ENCODE data around the gene INO80E.

The INO80E gene

DNA sequence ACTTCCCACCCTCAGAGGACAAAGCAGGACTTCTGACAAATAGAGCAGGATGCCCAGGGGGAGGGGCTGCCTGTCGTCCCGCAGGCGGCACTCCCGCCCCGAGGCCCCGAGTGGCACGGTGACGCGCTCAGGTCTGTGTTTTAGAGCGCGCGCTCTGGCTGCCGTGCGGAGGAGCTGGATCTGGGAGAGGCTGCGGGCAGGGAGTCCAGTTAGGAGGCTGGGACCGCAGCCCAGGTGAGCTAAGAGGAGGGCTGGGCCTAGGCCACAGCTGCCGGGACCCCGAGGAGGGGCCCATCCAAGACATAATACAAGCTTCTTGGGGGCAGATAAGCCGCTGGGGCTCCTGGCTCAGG lies 8.4 kb downstream of the INO80E start:
- ATAC-seq: no peak
- TF ChIP-seq, protein P1, sequence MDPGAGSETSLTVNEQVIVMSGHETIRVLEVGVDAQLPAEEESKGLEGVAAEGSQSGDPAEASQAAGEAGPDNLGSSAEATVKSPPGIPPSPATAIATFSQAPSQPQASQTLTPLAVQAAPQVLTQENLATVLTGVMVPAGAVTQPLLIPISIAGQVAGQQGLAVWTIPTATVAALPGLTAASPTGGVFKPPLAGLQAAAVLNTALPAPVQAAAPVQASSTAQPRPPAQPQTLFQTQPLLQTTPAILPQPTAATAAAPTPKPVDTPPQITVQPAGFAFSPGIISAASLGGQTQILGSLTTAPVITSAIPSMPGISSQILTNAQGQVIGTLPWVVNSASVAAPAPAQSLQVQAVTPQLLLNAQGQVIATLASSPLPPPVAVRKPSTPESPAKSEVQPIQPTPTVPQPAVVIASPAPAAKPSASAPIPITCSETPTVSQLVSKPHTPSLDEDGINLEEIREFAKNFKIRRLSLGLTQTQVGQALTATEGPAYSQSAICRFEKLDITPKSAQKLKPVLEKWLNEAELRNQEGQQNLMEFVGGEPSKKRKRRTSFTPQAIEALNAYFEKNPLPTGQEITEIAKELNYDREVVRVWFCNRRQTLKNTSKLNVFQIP (CRISPR knock-in tag; IDR thresholded peaks at IDR 0.05; ENCODE audit: borderline replicate concordance, low read depth): no peak
- TF ChIP-seq CSDC2 (CRISPR knock-in tag; IDR thresholded peaks at IDR 0.05) (no peak), ZC3H10 (CRISPR knock-in tag; IDR thresholded peaks at IDR 0.05) (no peak), OSR1 (CRISPR knock-in tag; IDR thresholded peaks at IDR 0.05) (no peak), ZNF565 (CRISPR knock-in tag; conservative IDR thresholded peaks at IDR 0.05; ENCODE audit: low read depth) (no peak), ISL1 (CRISPR knock-in tag; IDR thresholded peaks at IDR 0.05) (no peak), ZNF70 (CRISPR knock-in tag; IDR thresholded peaks at IDR 0.05) (no peak), ESRRG (CRISPR knock-in tag; IDR thresholded peaks at IDR 0.05) (no peak), BACH2 (CRISPR knock-in tag; IDR thresholded peaks at IDR 0.05; ENCODE audit: borderline replicate concordance) (no peak), TCF4 (CRISPR knock-in tag; IDR thresholded peaks at IDR 0.05; ENCODE audit: borderline replicate concordance) (no peak), ZNF8 (CRISPR knock-in tag; IDR thresholded peaks at IDR 0.05) (no peak), ZFP30 (CRISPR knock-in tag; IDR thresholded peaks at IDR 0.05) (no peak), GLIS3 (CRISPR knock-in tag; IDR thresholded peaks at IDR 0.05) (no peak), TOX (CRISPR knock-in tag; IDR thresholded peaks at IDR 0.05; ENCODE audit: borderline replicate concordance) (no peak)
- TF ChIP-seq, protein P2, sequence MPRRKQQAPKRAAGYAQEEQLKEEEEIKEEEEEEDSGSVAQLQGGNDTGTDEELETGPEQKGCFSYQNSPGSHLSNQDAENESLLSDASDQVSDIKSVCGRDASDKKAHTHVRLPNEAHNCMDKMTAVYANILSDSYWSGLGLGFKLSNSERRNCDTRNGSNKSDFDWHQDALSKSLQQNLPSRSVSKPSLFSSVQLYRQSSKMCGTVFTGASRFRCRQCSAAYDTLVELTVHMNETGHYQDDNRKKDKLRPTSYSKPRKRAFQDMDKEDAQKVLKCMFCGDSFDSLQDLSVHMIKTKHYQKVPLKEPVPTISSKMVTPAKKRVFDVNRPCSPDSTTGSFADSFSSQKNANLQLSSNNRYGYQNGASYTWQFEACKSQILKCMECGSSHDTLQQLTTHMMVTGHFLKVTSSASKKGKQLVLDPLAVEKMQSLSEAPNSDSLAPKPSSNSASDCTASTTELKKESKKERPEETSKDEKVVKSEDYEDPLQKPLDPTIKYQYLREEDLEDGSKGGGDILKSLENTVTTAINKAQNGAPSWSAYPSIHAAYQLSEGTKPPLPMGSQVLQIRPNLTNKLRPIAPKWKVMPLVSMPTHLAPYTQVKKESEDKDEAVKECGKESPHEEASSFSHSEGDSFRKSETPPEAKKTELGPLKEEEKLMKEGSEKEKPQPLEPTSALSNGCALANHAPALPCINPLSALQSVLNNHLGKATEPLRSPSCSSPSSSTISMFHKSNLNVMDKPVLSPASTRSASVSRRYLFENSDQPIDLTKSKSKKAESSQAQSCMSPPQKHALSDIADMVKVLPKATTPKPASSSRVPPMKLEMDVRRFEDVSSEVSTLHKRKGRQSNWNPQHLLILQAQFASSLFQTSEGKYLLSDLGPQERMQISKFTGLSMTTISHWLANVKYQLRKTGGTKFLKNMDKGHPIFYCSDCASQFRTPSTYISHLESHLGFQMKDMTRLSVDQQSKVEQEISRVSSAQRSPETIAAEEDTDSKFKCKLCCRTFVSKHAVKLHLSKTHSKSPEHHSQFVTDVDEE (CRISPR knock-in tag; IDR thresholded peaks at IDR 0.05): no peak
- TF ChIP-seq, protein P3, sequence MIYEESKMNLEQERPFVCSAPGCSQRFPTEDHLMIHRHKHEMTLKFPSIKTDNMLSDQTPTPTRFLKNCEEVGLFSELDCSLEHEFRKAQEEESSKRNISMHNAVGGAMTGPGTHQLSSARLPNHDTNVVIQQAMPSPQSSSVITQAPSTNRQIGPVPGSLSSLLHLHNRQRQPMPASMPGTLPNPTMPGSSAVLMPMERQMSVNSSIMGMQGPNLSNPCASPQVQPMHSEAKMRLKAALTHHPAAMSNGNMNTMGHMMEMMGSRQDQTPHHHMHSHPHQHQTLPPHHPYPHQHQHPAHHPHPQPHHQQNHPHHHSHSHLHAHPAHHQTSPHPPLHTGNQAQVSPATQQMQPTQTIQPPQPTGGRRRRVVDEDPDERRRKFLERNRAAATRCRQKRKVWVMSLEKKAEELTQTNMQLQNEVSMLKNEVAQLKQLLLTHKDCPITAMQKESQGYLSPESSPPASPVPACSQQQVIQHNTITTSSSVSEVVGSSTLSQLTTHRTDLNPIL (CRISPR knock-in tag; IDR thresholded peaks at IDR 0.05; ENCODE audit: low read depth): no peak
- TF ChIP-seq, protein P4, sequence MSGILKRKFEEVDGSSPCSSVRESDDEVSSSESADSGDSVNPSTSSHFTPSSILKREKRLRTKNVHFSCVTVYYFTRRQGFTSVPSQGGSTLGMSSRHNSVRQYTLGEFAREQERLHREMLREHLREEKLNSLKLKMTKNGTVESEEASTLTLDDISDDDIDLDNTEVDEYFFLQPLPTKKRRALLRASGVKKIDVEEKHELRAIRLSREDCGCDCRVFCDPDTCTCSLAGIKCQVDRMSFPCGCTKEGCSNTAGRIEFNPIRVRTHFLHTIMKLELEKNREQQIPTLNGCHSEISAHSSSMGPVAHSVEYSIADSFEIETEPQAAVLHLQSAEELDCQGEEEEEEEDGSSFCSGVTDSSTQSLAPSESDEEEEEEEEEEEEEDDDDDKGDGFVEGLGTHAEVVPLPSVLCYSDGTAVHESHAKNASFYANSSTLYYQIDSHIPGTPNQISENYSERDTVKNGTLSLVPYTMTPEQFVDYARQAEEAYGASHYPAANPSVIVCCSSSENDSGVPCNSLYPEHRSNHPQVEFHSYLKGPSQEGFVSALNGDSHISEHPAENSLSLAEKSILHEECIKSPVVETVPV (CRISPR knock-in tag; IDR thresholded peaks at IDR 0.05): no peak
- TF ChIP-seq, protein P5, sequence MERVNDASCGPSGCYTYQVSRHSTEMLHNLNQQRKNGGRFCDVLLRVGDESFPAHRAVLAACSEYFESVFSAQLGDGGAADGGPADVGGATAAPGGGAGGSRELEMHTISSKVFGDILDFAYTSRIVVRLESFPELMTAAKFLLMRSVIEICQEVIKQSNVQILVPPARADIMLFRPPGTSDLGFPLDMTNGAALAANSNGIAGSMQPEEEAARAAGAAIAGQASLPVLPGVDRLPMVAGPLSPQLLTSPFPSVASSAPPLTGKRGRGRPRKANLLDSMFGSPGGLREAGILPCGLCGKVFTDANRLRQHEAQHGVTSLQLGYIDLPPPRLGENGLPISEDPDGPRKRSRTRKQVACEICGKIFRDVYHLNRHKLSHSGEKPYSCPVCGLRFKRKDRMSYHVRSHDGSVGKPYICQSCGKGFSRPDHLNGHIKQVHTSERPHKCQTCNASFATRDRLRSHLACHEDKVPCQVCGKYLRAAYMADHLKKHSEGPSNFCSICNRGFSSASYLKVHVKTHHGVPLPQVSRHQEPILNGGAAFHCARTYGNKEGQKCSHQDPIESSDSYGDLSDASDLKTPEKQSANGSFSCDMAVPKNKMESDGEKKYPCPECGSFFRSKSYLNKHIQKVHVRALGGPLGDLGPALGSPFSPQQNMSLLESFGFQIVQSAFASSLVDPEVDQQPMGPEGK (CRISPR knock-in tag; IDR thresholded peaks at IDR 0.05; ENCODE audit: borderline replicate concordance): no peak

DNA sequence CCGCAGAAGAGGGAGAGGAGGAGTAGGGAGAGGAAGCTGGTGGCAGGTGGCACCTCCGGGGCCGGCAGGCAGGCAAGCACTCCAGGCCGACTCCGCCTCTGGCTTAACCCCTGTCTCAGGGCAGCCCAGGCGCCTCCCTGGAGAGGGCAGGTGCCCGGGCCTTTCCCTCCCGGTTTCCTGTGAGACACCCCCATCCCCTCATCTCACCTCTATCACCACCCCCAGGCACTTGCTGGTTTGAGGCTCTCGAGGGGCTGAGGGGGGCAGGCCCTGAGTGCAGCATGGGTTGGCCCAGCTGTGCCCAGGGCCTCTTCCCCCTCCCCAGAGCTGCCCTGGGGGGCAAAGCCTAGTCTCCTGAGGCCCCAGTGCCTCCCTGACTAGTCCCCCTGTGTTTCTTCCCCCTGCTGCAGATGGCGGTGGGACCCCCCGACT lies 8.8 kb downstream of the INO80E start:
- no peak for ATAC-seq
- TF ChIP-seq ZNF565 (CRISPR knock-in tag; conservative IDR thresholded peaks at IDR 0.05; ENCODE audit: low read depth): no peak
- TF ChIP-seq ZNF8 (CRISPR knock-in tag; IDR thresholded peaks at IDR 0.05): no peak
- no peak for TF ChIP-seq ZC3H10 (CRISPR knock-in tag; IDR thresholded peaks at IDR 0.05)
- no peak for TF ChIP-seq RARB (CRISPR knock-in tag; IDR thresholded peaks at IDR 0.05)
- TF ChIP-seq OSR1 (CRISPR knock-in tag; IDR thresholded peaks at IDR 0.05): no peak
- no peak for TF ChIP-seq TCF4 (CRISPR knock-in tag; IDR thresholded peaks at IDR 0.05; ENCODE audit: borderline replicate concordance)
- TF ChIP-seq, protein P3 (CRISPR knock-in tag; IDR thresholded peaks at IDR 0.05; ENCODE audit: low read depth): no peak
- TF ChIP-seq, protein P1 (CRISPR knock-in tag; IDR thresholded peaks at IDR 0.05; ENCODE audit: borderline replicate concordance, low read depth): no peak
- TF ChIP-seq ESRRG (CRISPR knock-in tag; IDR thresholded peaks at IDR 0.05): no peak
- TF ChIP-seq SNAI2 (CRISPR knock-in tag; IDR thresholded peaks at IDR 0.05): no peak
- TF ChIP-seq CSDC2 (CRISPR knock-in tag; IDR thresholded peaks at IDR 0.05): no peak
- no peak for TF ChIP-seq BACH2 (CRISPR knock-in tag; IDR thresholded peaks at IDR 0.05; ENCODE audit: borderline replicate concordance)
- no peak for TF ChIP-seq ZFP3 (CRISPR knock-in tag; IDR thresholded peaks at IDR 0.05)
- TF ChIP-seq ISL1 (CRISPR knock-in tag; IDR thresholded peaks at IDR 0.05): no peak
- no peak for TF ChIP-seq ARNTL (CRISPR knock-in tag; IDR thresholded peaks at IDR 0.05; ENCODE audit: borderline replicate concordance, low read depth)
- TF ChIP-seq TOX (CRISPR knock-in tag; IDR thresholded peaks at IDR 0.05; ENCODE audit: borderline replicate concordance): no peak
